Urinary bladder (tissue), 4 donors: ENCODE data around the gene CSMD2. TPM values are rescaled to one million over a fixed set of nuclear protein-coding genes. Genes with fewer than 3 reads are reported as not detected.

Experiments used
- DNase-seq: peaks from one replicate; pipeline ENCODE4 v3.0.0-alpha.2; 2015; ENCODE audit errors: extremely low spot score
- H3K27ac ChIP-seq: one replicate; pipeline ENCODE4 v1.5.1; 2013; ENCODE audit warnings: low read depth, mild to moderate bottlenecking, moderate library complexity
- H3K36me3 ChIP-seq: one replicate; pipeline ENCODE4 v1.6.1; 2013; ENCODE audit warnings: mild to moderate bottlenecking, moderate library complexity; ENCODE audit not compliant: insufficient read depth
- H3K4me1 ChIP-seq: one replicate; pipeline ENCODE4 v1.6.1; 2013; ENCODE audit warnings: mild to moderate bottlenecking, moderate library complexity; ENCODE audit not compliant: insufficient read depth
- H3K4me3 ChIP-seq: one replicate; pipeline ENCODE4 v1.5.1; 2013; ENCODE audit warnings: low read depth, low read length
- WGBS: extraction: QIAGEN DNeasy Blood & Tissue Kit; methylation state at CpG from one replicate; pipeline ENCODE4 v1.1.7; 2013; 5-methylcytosine and 5-hydroxymethylcytosine counted together
- polyA plus RNA-seq: library from polyadenylated mRNA; stranded (reverse); fragments of 200-250 nt; gene quantifications from one replicate; pipeline ENCODE4 v1.2.3, GENCODE V29; 2013
- total RNA-seq: library from RNA; depleted of rRNA; stranded (reverse); fragments of >200 nt; gene quantifications from one replicate; pipeline ENCODE4 v1.2.3, GENCODE V29; 2014
- donor health status: healthy with polysubstance abuse.
- donor health status: healthy.

The CSMD2 gene
- total and polyA plus RNA-seq, 2 donors: 0.32 to 0.42 TPM

DNA sequence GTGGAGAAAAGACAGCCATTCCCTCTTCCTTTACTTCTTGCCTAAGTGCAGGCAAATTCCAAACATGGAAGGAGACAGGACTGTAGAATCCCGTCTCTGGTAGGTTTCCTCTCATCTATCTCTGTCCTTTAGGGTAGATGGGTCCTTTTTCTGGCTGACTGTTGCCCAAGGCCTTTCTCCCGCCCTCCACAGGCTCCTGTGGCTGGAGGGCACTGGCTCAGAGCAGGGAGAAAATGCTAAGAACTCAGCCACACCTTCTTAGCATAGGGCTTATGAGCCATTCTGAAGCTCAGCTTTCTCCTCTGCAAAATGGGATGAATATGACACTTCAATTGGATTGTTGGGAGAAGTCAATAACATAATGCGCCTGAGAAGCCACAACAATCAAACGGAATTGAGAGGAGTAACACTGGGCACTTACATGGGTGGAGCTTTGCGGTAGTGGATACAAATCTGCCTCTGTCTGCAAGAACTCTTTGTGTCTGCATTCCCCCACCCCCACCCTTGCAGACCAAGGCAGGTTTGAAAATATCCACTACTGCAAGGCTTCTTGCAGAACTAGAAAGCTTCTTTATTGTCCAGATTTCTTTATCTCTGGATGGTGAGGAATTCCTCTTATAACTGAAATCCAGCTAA lies 94.7 kb downstream of the CSMD2 start:
- Histone ChIP-seq H3K27ac (no peak overlapping the region), H3K4me3 (no peak overlapping the region), H3K4me1 (no peaks in the 10 kb centered on the region), H3K36me3 (no peaks in the 10 kb centered on the region)
- DNase-seq: no peak
- WGBS: 57% methylated on average over 5 of the region's 5 CpGs

DNA sequence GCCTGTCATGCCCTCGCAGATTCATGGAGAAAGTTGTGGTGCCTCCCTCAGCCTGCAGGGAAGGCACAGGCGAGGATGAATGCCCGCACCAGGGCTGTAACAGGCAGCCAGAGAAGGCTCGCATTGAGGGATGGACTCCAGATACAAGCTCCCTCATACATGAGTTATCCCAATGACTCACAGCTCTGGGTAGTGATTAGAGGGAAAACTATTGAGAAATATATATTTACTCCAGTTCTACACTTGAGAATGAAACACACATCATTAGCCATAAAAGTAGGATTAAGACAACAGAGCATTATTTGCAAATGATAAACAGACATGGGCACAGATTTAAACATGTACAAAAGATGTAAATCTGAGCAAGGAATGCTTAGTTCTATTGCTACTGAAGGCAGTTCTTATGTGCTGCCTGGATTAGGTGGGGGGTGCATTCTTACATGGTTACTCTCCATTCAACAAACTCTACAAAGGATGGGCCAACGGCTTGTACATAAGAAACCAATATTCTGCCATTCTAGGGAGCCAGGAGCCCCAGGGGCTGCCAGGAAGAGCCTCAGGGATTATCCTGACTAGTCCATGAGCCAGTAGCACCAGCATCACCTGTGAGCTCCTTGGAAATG lies 97.9 kb downstream of the CSMD2 start:
- Histone ChIP-seq H3K4me1 (no peaks in the 10 kb centered on the region), H3K4me3 (no peak overlapping the region), H3K27ac (no peak overlapping the region), H3K36me3 (no peaks in the 10 kb centered on the region)
- DNase-seq: no peak
- 77% methylated on average over 5 of the region's 5 CpGs for WGBS

DNA sequence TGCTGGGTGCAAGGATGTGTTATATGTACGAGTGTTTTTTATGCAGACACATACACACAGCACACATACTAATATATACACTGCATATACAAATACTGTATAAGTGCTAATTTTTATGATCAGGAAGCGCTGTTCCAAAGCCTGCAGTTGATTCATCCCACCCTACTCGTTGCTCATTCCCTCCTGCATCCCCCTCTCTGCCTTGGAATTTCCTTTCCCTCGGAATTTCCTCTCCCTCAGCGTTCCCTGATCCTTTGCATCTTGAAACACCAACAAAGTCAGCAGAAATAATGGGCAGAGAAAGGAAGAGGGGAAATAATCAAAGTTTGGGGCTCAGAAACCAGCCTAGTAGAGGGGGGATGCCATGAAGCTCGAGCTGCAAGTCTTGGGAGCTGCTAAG lies 98.9 kb downstream of the CSMD2 start:
- Histone ChIP-seq H3K27ac (no peak overlapping the region), H3K36me3 (no peaks in the 10 kb centered on the region), H3K4me1 (no peaks in the 10 kb centered on the region), H3K4me3 (no peak overlapping the region)
- 45% methylated on average over 6 of the region's 6 CpGs for WGBS
- DNase-seq: no peak

DNA sequence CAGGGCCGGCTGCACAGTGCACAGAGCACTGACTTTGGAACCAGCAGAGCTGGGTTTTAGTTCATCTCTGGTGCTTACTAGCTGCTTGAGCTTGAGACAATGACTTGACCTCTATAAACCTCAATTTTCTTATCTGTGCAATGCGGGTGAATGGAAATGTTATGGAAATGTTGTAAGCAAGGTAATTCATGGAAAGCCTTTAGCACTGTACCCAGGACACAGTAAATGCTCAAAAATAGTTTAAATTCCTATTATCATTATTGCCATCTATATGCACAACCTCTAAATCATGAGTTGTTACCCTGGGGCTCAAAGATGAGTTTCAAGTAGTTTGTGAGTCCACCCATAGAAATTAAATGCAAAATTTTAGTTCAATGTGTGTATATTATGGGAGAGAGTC lies 99.5 kb downstream of the CSMD2 start:
- 80% methylated on average over 2 of the region's 2 CpGs for WGBS
- no peaks in the 10 kb centered on the region for H3K4me1 ChIP-seq
- H3K36me3 ChIP-seq: no peaks in the 10 kb centered on the region
- no peak overlapping the region for H3K27ac ChIP-seq
- no peak for DNase-seq
- H3K4me3 ChIP-seq: no peak overlapping the region

DNA sequence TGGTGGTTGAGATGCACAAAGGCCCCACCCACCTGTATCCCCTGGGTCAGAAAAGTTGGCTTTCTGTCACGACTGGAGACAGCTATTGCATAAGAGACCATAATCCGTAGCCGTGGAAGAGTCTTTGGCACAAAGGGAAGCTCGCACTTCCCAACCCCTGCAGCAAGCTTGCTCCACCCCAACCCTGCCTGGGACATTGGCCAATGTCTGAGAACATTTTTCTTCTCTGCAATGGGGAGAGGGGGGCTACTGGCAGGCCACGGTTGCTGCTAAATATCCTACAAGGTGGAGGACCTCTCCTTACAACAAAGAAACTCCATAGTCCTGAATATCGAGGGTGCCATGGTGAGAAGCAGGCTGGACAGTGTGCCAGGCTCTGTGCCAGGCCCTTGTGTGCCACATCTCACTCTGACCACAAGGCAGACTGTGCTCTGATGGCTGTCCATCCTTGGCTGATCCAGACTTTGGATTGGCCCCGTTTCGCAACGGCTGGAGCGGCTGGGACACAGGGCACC lies 104.1 kb downstream of the CSMD2 start:
- no peaks in the 10 kb centered on the region for H3K4me1 ChIP-seq
- H3K4me3 ChIP-seq: no peak overlapping the region
- no peak overlapping the region for H3K27ac ChIP-seq
- no peak for DNase-seq
- WGBS: 59% methylated on average over 10 of the region's 10 CpGs
- H3K36me3 ChIP-seq: no peaks in the 10 kb centered on the region

DNA sequence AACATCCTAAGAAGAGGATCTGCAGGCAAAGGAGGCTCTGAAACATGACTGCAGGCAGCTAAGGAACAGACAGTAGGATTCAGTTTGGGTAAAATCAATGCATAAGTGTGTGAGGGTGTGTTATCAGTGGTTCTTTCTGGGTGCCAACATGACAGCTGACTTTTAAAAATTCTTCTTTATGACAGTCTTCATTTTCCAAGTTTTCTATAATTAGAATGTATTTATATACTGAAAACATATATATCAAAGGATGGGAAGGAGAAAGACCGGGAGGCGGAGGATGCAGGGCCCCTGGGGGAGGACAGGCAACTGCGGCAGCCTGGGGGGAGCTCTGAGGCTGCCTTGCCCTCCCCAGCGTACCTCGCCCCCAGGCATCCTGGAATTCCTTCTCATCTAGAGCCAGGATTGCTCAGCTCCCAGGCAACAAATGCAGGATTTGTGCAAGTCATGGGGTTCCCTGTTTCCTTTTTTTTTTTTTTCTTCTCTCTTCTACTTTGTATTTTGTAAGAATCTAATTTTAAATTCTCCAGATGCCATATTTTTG lies 104.8 kb downstream of the CSMD2 start:
- no peak for DNase-seq
- WGBS: 74% methylated on average over 5 of the region's 5 CpGs
- Histone ChIP-seq H3K4me3 (no peak overlapping the region), H3K27ac (no peak overlapping the region), H3K4me1 (no peaks in the 10 kb centered on the region), H3K36me3 (no peaks in the 10 kb centered on the region)

DNA sequence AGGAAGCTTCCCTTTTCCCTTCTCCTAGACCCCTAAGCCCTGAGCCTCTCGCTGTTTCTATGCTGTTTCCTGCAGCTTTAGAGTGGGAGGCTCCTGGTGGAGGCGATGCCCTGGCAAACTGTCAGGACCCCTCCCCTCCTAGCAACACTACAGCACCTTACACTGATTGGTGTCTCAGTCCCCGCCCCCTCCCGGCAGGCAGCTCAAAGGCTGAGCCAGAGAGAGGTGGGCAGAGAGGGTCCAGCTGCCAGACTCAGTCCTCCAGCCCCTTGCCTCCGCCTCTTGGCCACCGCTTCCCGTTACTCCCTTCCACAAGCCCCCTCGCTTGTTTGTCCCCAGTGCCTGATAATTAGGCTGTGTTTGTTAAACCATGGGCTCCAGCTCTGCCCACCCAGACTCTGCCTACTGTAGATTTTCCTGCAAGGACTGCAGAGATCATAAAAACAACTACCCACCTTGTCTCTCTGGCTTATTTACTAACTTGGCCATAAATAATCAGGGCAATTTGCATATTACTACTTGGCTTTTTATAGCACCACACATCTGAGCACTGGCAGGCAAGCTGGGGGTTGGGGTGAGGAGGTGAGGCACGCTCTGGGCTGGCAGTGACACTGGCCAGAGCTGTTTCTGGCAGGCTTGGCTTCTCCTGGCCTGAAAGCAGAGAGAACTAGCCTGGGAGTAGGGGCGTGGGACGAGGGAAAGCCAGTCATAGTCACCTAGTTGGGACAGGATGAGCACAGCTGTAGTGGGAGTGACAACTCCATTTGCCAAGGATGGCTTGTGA lies 107.5 kb downstream of the CSMD2 start:
- no peak for DNase-seq
- WGBS: 9% methylated on average over 11 of the region's 11 CpGs

DNA sequence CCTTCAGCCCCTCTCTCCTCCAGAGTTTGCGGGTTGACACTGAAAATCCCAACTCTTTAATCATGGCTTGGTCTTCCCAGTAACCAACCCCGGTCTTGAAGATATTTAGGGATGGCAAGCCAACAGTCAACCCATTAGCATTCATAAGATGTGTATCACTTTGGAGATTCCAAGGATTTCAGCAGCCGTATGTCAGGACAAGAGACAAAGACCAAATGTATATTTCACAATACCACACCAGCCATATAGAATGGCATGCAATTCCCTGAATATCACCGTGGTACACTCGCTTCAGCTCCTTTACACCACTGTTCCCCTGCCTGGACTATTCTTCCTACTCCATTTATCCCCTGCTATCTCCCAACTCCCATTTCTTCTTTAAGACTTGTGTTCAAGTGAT lies 109.2 kb downstream of the CSMD2 start:
- DNase-seq: no peak
- 87% methylated on average over 5 of the region's 5 CpGs for WGBS

More for the DNA sequence above, 107.5 kb downstream of the CSMD2 start:
- Histone ChIP-seq H3K4me1 (no peaks in the 10 kb centered on the region), H3K36me3 (no peaks in the 10 kb centered on the region), H3K27ac (no peak overlapping the region), H3K4me3 (no peak overlapping the region)

DNA sequence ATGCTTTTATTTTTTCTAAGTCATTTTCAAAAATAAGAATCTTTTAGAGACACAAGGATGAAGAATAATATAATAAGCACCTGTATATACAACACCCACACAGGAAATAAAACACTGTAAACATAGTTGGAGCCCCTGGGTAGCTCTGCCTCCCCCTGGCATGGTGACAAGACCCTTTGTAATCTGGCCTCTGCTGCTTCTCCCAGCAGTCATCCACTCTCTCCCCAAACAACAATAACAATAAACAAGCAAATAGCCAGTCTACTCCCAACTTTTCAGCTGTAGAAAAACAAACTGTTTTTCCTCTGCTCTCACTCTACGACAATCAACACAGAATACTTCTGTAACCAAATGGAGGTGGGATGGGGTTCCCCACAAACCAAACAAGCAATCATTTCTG lies 110.1 kb downstream of the CSMD2 start:
- Histone ChIP-seq H3K4me3 (no peak overlapping the region), H3K36me3 (no peaks in the 10 kb centered on the region), H3K27ac (no peak overlapping the region), H3K4me1 (no peaks in the 10 kb centered on the region)
- no peak for DNase-seq
- 47% methylated on average over 1 of the region's 1 CpG for WGBS

More for the DNA sequence above, 109.2 kb downstream of the CSMD2 start:
- H3K27ac ChIP-seq: no peak overlapping the region
- no peak overlapping the region for H3K4me3 ChIP-seq
- H3K36me3 ChIP-seq: no peaks in the 10 kb centered on the region
- H3K4me1 ChIP-seq: no peaks in the 10 kb centered on the region

DNA sequence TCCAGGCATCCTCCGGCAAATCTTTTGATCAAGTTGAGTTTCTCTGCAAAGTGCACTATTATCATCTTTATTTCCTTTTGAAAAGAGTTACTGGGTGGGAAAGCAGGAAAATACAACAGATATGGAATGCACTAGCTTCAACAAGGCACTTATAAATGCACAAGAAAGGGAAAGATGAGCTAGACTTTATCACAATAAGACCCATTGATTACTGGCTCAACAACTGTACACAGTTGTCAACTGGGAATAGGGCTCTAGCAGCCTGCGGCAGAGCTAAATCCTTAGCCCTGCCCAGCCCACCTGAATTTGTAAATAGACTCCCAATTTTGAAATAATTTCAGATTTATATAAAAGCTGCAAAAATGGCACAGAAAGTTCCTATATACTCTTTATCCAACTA lies 111.4 kb downstream of the CSMD2 start:
- no peak overlapping the region for H3K4me3 ChIP-seq
- H3K4me1 ChIP-seq: no peaks in the 10 kb centered on the region
- no peaks in the 10 kb centered on the region for H3K36me3 ChIP-seq
- 84% methylated on average over 2 of the region's 2 CpGs for WGBS
- H3K27ac ChIP-seq: no peak overlapping the region
- no peak for DNase-seq

DNA sequence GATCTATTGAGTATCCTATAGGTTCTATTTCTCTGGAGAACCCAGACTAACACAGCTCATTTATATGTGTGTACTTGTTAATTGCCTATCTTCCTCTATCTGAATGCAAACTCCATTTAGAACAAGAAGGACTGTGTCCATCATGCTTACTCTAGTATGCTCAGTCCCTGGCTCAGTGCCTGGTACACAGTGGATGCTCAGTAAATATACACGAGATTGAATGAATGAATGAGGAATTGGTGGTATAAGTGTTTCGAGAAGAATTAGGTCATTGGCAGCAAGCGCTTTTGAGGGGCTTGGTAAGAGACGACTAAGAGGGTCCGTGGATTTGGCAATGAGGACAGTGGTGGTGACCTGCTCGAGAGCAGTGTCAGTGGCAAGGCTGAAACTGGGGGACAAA lies 112.5 kb downstream of the CSMD2 start:
- DNase-seq: no peak
- WGBS: 86% methylated on average over 6 of the region's 6 CpGs
- Histone ChIP-seq H3K4me3 (no peak overlapping the region), H3K4me1 (no peaks in the 10 kb centered on the region), H3K27ac (no peak overlapping the region), H3K36me3 (no peaks in the 10 kb centered on the region)

DNA sequence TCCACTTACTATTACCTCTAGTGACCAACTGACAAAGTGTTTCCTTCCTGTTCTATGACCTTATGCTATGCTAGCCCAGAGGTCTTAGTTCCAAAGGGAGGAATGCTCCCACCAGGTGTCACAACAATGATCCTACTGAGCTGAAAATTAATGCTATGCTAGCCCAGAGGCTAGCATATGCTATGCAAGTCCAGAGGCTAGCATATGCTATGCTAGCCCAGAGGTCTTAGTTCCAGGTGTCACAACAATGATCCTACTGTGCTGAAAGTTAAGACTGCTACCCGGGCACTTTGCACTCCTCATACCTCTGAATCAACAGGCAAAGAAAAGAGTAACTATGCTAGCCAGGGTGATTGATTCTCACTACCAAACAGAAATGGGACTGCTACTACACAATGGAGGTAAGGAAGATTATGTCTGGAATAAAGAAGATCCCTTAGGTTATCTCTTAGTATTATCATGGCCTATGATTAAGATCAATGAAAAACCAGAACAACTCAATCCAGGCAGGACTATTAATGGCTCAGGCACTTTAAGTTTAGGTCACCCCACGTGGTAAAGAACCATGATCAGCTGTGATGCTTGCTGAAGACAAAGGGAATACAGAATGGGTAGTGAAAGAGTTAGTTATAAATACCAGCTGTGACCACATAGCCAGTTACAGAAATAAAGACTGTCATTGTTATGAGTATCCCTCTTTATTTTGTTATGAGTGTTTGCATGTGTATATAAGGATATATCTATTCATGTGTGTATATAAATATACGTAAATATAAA lies 114.1 kb downstream of the CSMD2 start:
- Histone ChIP-seq H3K27ac (no peak overlapping the region), H3K36me3 (no peaks in the 10 kb centered on the region), H3K4me1 (no peaks in the 10 kb centered on the region), H3K4me3 (no peak overlapping the region)
- 76% methylated on average over 3 of the region's 3 CpGs for WGBS
- DNase-seq: no peak

DNA sequence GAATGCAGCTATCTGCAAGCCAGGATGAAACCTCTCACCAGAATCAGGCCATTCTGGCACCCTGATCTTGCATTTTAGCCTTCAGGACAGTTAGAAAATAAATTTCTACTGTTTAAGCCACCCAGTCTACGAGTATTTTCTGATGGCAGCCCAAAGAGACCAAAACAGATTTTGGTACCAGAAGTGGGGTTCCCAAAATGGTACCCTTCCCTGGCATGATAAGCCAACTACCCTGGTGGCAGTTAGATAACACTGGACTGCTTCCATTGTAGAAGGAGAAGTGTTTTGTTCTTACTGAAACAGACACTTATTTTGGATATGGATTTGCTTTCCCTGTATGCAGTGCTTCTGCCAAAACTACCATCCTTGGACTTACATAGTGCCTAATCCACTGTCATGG lies 115.0 kb downstream of the CSMD2 start:
- no peak overlapping the region for H3K4me3 ChIP-seq
- 62% methylated on average over 1 of the region's 1 CpG for WGBS
- DNase-seq: no peak
- no peaks in the 10 kb centered on the region for H3K4me1 ChIP-seq
- no peak overlapping the region for H3K27ac ChIP-seq
- no peaks in the 10 kb centered on the region for H3K36me3 ChIP-seq
